Body of pancreas (tissue), 4 donors: ENCODE results near the gene JMY.

Source experiments
- POLR2A ChIP-seq, 3 donors: fragments of 450-650 bp; IDR thresholded peaks; one replicate each; pipeline ENCODE4 v1.6.1; 2016; ENCODE audit warnings: antibody characterized with exemption in 3 of 3, mild to moderate bottlenecking in 2 of 3
- TF ChIP-seq, protein P1 (sequence below), 7 experiments: fragments of 450-650 bp in 4 of 7; fragments of 200-600 bp in 3 of 7; sonication (generic) in 3 of 7; IDR thresholded peaks; one replicate each; pipeline ENCODE4 v1.5.1; 2016 to 2019; ENCODE audit warnings: antibody characterized with exemption in 7 of 7

DNA sequence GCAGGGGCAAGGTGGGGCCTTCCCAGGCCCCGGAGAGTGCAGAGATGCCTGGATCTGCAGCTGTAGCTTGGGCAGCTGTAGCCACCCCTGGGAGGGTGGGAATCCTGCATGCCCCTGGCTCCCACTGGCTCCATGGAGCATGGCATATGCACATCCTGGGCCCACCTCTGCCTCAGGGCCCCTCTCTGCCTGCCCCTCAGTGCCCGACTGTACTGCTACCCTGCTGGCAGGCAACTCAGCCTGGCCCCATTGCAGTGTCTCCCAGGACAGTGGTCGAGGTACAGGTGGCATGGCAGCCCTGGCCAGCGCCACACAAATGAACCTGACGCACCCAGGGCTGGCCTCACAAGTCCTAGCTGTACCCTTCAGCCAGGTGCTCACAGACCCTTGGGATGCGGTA lies 23.9 kb downstream of the JMY start:
- TF ChIP-seq, protein P1, sequence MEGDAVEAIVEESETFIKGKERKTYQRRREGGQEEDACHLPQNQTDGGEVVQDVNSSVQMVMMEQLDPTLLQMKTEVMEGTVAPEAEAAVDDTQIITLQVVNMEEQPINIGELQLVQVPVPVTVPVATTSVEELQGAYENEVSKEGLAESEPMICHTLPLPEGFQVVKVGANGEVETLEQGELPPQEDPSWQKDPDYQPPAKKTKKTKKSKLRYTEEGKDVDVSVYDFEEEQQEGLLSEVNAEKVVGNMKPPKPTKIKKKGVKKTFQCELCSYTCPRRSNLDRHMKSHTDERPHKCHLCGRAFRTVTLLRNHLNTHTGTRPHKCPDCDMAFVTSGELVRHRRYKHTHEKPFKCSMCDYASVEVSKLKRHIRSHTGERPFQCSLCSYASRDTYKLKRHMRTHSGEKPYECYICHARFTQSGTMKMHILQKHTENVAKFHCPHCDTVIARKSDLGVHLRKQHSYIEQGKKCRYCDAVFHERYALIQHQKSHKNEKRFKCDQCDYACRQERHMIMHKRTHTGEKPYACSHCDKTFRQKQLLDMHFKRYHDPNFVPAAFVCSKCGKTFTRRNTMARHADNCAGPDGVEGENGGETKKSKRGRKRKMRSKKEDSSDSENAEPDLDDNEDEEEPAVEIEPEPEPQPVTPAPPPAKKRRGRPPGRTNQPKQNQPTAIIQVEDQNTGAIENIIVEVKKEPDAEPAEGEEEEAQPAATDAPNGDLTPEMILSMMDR (IDR thresholded peaks at IDR 0.05), result no peak
- no peak for TF ChIP-seq POLR2A (IDR thresholded peaks at IDR 0.05)
